Right renal pelvis (tissue), 4 donors: ENCODE results near the gene EPHB1. TPM values are rescaled to one million over a fixed set of nuclear protein-coding genes. Genes with fewer than 3 reads are reported as not detected.
"Not testable (repeated sequence)": the region's sequence is repeated elsewhere in the genome, so short reads cannot be mapped to it uniquely, and the experiment has no call there.

Experiments
- DNase-seq, 4 donors: peaks; one replicate each; pipeline ENCODE4 v3.0.0-alpha.2; 2013; ENCODE audit warnings: low read depth in 4 of 4, low spot score in 3 of 4, missing footprints in 1 of 4
- polyA plus RNA-seq, 4 donors: library from polyadenylated mRNA; unstranded; fragments of 120-200 nt; gene quantifications; one replicate each; pipeline ENCODE4 v1.2.1, GENCODE V29; 2013; ENCODE audit not compliant: insufficient read length in 4 of 4

EPHB1 gene
- polyA plus RNA-seq, 4 donors = 4.8 to 7.2 (median 5.3) TPM

DNA sequence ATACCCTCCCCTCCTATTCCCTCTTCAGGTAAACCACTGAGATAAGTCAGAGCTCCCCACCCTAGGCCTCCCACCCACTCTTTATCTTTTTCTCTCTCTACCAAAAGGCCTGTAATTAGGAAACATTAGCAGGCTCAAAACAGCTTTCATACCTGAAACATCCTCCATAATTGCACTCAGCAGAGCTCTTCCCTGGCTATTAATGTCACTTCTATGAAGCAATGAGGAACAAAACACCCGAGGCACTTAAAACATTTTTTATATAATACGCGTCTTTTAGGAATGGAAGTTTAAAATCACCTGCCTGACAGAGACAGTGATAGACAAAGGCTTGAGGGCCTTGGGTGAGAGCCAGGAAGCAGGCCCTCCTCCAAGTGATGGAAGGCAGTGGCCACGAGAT lies 138.9 kb downstream of the EPHB1 start:
- DNase-seq = no peak

DNA sequence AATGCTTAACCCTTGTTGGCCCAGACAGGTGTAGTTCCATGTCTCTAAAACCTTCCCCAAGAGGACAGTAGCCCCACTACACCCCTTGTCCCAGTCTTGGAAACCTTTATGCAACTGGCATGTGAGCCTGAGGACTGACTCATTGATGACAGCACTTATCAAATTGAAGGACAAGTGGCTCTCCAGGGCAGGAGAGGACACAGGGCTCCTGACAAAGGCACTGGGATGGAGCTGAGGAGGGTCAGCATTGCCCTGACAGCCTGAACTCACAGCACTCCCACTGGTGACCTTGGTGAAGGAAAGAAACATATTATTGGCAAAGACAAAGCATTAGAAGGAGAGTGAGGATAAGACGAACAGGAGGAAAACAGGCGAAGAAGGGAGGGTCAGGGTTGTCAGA lies 139.9 kb downstream of the EPHB1 start:
- no peak for DNase-seq

GRCh38 chr3:134937256-134938028 lies 142.4 kb downstream of the EPHB1 start:
- no peak for DNase-seq

DNA sequence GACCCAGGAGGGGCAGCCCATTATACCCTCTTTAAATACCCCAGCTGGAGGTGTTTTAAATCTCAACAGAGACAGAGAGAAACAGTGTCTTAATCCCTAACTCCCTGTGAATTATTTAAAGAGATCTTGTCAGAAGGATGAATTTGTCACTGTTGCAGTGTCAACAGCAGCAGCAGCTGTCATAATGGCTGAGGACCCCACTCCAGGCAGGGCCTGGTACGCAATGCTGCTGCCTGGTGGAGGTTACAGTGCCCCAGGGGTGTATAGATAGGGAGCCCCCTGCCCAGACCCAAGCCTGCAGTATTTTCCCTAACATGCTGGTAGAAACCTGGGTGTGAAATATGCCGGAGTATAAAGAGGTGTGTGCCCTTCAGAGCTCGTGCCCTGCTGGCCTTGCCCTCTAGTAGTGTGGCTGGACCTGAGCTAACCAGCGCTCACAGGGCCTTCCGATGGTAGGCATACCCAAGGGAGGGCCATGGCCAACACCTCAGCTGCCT lies 143.0 kb downstream of the EPHB1 start:
- DNase-seq = no peak

DNA sequence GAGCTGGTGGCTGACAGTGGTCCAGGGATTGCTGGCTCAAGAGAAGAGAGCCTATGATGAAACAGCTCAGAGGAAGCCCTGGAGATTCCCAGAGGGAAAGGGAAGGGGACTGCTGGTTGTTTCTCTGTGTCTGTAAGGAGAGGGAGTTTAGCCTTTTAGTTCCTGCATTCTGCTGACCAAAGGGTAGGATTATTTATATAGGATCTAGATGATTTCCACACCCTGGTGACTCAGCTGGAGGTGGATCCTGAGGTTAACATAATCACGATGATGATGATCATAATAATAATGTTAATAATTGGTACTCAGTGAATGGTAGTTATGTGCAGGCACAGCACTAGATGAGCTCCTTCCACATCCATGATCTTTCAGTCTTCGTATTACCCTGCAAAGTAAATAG lies 144.9 kb downstream of the EPHB1 start:
- no peak for DNase-seq

DNA sequence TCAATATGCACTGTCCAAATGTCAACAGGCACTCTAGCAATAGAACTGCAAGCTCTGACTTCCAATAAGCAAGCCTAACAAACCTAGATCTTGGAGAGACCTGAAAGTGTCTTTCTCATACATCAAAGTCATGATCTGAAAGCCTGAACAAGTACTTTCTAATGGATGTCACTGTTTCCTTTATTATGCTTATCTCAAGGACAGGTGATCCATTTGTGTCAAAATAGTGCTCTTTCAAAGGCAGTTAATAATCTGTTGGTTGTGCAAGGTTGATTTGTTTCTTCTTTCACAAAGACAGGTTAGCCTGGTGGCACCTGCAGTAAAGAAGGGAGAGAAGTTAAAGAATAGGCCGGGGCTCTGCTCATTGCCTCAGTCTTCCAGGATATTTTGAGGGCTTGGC lies 146.8 kb downstream of the EPHB1 start:
- no peak for DNase-seq

- no peak for DNase-seq
Observed at GRCh38 chr3:134944429-134944828, 149.4 kb downstream of the EPHB1 start.

DNA sequence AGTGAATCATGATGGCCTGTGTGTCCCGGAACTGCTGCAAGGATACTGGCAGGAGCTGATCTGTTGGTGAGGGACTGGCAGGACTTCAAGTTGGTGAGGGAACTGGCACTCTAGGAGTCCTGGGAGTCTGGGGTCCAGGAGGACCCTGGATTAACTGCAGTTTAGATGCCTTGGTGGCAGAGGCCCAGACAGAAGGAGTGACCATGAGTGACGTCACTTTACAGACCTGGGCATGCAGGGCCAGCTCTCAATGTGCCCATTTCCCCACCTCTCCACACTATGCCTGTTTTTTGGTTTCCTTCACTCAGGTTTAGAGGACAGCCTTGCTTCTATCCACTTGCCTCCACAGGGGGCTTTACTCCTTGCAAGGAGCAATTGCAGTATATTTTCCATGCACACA lies 154.1 kb downstream of the EPHB1 start:
- no peak for DNase-seq

- DNase-seq = no peak
Observed at GRCh38 chr3:134952371-134952770, 157.3 kb downstream of the EPHB1 start.

- DNase-seq = no peak
Observed at GRCh38 chr3:134955874-134956273, 160.8 kb downstream of the EPHB1 start.

GRCh38 chr3:134956395-134956794 lies 161.3 kb downstream of the EPHB1 start:
- no peak for DNase-seq

GRCh38 chr3:134956844-134957243 lies 161.8 kb downstream of the EPHB1 start:
- DNase-seq = no peak

DNA sequence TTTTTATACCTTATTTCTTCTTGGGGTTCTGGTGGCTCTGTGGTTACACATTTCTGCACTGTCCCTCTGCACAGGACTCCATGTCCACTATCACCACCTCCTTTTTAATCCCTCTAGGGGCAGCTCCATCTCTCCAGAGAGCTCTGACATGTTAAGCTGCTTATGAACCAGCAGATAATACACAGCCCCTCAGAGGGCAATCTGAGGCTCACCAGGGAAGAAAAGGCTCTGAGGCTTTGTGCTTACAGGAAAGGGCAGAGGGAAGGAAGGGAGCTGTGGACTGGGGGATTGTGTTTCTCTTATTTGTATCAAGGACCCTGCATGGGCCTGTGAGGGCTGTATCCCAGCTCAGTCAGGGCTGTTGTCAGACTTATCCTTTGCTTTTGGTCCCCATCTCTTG lies 164.5 kb downstream of the EPHB1 start:
- DNase-seq = no peak

- no peak for DNase-seq
Observed at GRCh38 chr3:134964226-134964625, 169.2 kb downstream of the EPHB1 start.

DNA sequence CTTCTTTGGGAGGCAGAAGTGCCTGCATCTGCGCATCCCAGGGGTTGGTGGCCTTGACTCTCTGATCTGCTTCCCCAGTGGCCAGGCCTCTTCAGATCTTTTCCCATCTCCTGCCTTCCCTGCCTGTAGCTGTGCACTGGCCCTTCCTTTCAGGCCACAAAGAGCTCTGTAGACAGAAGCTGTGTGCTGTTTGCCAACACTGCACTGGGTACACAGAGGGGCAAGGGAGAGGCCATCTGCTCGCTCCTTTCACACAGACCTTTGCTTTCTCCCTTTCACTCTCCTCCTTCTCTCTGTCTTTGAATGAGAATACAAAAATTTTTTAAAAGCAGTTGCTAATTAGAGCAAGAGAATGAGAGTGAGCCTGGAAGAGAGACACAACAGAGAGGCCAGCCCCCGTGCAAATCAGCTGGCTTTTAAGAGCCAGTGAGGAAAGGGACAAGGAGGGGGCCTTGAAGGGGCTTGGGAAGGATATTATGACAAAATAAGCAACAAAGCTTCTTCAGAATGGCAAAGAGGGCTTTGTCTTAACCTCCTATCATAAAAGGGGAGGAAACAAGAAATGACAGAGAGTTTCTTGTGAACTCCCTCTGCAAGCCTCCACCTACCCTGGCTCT lies 170.9 kb downstream of the EPHB1 start:
- no peak for DNase-seq

DNA sequence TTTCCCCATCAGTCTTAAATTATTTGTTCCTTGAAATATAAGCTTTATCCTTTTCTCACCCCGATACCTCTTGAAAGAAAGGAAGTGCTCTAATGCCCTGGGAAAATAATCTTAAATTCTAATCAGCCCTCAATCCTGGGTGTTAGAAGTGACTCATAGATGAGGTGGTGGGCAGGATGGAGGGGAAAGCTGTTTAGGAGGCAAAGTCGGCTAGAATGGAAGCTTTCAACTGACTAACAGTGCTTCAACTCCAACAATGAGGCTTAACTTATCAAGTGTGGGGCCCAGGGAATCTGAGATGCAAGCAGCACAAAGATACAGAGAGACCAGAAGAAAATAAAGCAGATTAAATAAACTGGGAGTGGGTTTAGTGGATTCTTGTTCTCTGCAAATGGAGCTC lies 175.8 kb downstream of the EPHB1 start:
- no peak for DNase-seq

- DNase-seq = no peak
Observed at GRCh38 chr3:134971306-134971705, 176.2 kb downstream of the EPHB1 start.

- not testable (repeated sequence) for DNase-seq
Observed at GRCh38 chr3:134971907-134972306, 176.8 kb downstream of the EPHB1 start.

- no peak for DNase-seq
Observed at GRCh38 chr3:134972836-134973455, 177.9 kb downstream of the EPHB1 start.

DNA sequence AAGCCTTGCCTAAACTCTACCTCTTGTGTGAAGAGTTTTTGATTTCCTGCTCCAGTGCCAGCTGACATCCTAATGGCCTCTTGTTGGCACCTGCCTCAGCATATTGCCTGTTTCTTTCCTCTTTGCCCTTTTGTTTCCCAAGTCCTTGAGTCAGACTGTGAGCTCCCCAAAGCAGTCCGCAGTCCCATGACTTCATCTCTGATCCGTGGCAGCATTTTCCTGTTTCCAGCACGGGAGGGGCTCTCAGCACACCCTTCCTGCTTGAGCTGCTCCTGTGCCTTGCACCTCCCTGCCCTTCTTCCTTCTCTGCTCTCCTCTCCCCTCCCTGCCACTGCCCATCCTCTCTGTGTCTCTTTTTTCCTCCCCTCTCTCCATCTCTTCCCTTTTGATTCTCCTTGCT lies 179.6 kb downstream of the EPHB1 start:
- no peak for DNase-seq

DNA sequence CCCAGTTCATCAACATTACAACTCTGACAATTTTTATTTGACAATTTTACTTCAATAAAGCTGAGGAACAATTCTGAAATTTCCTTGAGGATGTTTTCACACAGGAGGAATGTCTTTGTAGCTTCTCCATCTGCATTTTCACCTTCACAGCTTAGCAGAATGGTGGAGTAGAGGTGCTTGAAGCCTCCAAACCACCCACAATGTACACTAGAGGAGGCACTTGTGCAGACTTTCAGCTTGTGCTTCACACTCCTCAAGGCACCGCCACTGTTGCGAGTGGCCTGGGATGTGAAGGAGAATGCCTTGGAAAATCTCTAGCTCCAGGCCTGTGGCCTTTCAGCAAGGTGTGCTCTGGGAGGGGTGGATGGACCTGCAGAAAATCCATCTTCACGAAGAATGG lies 181.9 kb downstream of the EPHB1 start:
- DNase-seq = no peak

DNA sequence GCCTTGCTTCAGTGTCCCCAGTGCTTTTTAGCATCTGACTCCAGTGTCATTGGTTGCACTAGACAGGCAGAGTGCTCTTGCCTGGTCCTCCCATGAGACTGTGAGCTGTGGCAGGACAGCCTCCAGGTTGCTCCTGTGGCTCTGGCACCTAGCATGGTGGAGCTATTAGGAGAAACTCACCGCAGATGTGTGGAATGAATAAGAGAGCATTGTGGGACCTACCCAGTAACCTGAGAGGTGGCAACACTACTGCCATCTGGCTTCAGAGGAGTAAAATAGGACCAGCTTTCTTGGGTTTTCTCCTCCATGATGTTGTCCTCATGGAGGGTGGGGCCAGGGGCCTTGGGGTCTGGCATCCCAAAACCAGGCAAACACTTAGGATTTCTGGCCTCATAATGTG lies 183.6 kb downstream of the EPHB1 start:
- DNase-seq = no peak
